Neuronal stem cell (in vitro differentiated cells): ENCODE measurements around the gene TTC4.

Experiments used
- DNase-seq: peaks from one replicate; pipeline ENCODE4 v3.0.0-alpha.2; 2013; ENCODE audit warnings: low spot score
- H2AFZ ChIP-seq: one replicate; pipeline ENCODE4 v1.6.1; 2013; ENCODE audit warnings: mild to moderate bottlenecking, low read length, inconsistent platforms
- H2AK5ac ChIP-seq: 2 replicates; pipeline ENCODE4 v1.6.1; 2013; ENCODE audit warnings: low read depth, mild to moderate bottlenecking, inconsistent platforms, low read length, moderate library complexity, mixed read lengths
- H2BK120ac ChIP-seq: 2 replicates; pipeline ENCODE4 v1.6.1; 2013; ENCODE audit warnings: low read depth, mild to moderate bottlenecking, inconsistent platforms, low read length, moderate library complexity, mixed read lengths
- H2BK12ac ChIP-seq: one replicate; pipeline ENCODE4 v1.6.1; 2013; ENCODE audit warnings: low read length, inconsistent platforms
- H2BK15ac ChIP-seq: 2 replicates; pipeline ENCODE4 v1.6.1; 2013; ENCODE audit warnings: mild to moderate bottlenecking, low read length, inconsistent platforms, mixed read lengths
- H2BK5ac ChIP-seq: one replicate; pipeline ENCODE4 v1.6.1; 2013; ENCODE audit warnings: inconsistent platforms, mild to moderate bottlenecking, low read length, moderate library complexity
- H3K14ac ChIP-seq: one replicate; pipeline ENCODE4 v1.6.1; 2013; ENCODE audit warnings: low read length, inconsistent platforms
- H3K18ac ChIP-seq: 2 replicates; pipeline ENCODE4 v1.6.1; 2013; ENCODE audit warnings: low read length, inconsistent platforms
- H3K23ac ChIP-seq: 2 replicates; pipeline ENCODE4 v1.6.1; 2013; ENCODE audit warnings: low read depth, mild to moderate bottlenecking, mixed read lengths, low read length, inconsistent platforms; ENCODE audit not compliant: poor library complexity
- H3K27ac ChIP-seq: replicated peaks from 3 replicates; pipeline ENCODE4 v1.5.1; 2013; ENCODE audit warnings: low read length, inconsistent platforms
- H3K27me3 ChIP-seq, 3 experiments: 2 replicates each; pipeline ENCODE4 v1.6.1; 2013; ENCODE audit warnings: low read length in 3 of 3, mild to moderate bottlenecking in 2 of 3, inconsistent platforms in 1 of 3, low read depth in 1 of 3, mixed read lengths in 1 of 3, moderate library complexity in 1 of 3; ENCODE audit not compliant: control insufficient read depth in 3 of 3, insufficient read depth in 3 of 3
- H3K36me3 ChIP-seq, 2 donors: replicated peaks in 1 of 2; 2 replicates each; pipeline ENCODE4 v1.6.1; 2013; ENCODE audit warnings: low read length in 2 of 2; ENCODE audit not compliant: control insufficient read depth in 2 of 2, insufficient read depth in 2 of 2
- H3K4ac ChIP-seq: 2 replicates; pipeline ENCODE4 v1.6.1; 2013; ENCODE audit warnings: inconsistent platforms, mild to moderate bottlenecking, low read length, moderate library complexity
- H3K4me1 ChIP-seq, 2 donors: 1 replicate in 1 of 2; 2 replicates in 1 of 2; pipeline ENCODE4 v1.6.1; 2013; ENCODE audit warnings: low read length in 2 of 2, low read depth in 1 of 2; ENCODE audit not compliant: control insufficient read depth in 2 of 2, insufficient read depth in 1 of 2
- H3K4me2 ChIP-seq: one replicate; pipeline ENCODE4 v1.6.1; 2013; ENCODE audit warnings: mild to moderate bottlenecking, low read length, inconsistent platforms; ENCODE audit not compliant: insufficient read depth, poor library complexity, severe bottlenecking
- H3K4me3 ChIP-seq, 2 donors: 2 replicates each; pipeline ENCODE4 v1.5.1; 2013; ENCODE audit warnings: low read length in 2 of 2, mild to moderate bottlenecking in 2 of 2, inconsistent platforms in 1 of 2, moderate library complexity in 1 of 2
- H3K79me1 ChIP-seq: one replicate; pipeline ENCODE4 v1.6.1; 2013; ENCODE audit warnings: low read depth, mild to moderate bottlenecking, inconsistent platforms, low read length, moderate library complexity
- H3K9ac ChIP-seq: one replicate; pipeline ENCODE4 v1.6.1; 2013; ENCODE audit warnings: mild to moderate bottlenecking, low read depth, low read length, inconsistent platforms; ENCODE audit not compliant: poor library complexity
- H3K9me3 ChIP-seq, 2 donors: replicated peaks in 1 of 2; 2 replicates each; pipeline versions ENCODE3 to v1.6.1; 2013; ENCODE audit warnings: low read length in 2 of 2, mild to moderate bottlenecking in 2 of 2, inconsistent platforms in 1 of 2, low read depth in 1 of 2, mixed read lengths in 1 of 2, moderate library complexity in 1 of 2; ENCODE audit not compliant: control insufficient read depth in 2 of 2, insufficient read depth in 1 of 2
- H4K8ac ChIP-seq: one replicate; pipeline ENCODE4 v1.6.1; 2013; ENCODE audit warnings: low read depth, mild to moderate bottlenecking, inconsistent platforms, low read length, moderate library complexity
- H4K91ac ChIP-seq: one replicate; pipeline ENCODE4 v1.6.1; 2013; ENCODE audit warnings: low read length, low read depth, mild to moderate bottlenecking, inconsistent platforms; ENCODE audit not compliant: poor library complexity
- WGBS, 2 donors: extraction: QIAGEN DNeasy Blood & Tissue Kit; methylation state at CpG; one replicate each; pipeline ENCODE4 v1.1.7; 2013; ENCODE audit warnings: missing lambda C conversion rate in 2 of 2, mixed read lengths in 1 of 2; ENCODE audit not compliant: insufficient read length in 2 of 2, insufficient replicate concordance in 1 of 2; ENCODE audit errors: extremely low coverage in 2 of 2; 5-methylcytosine and 5-hydroxymethylcytosine counted together

Gene TTC4

DNA sequence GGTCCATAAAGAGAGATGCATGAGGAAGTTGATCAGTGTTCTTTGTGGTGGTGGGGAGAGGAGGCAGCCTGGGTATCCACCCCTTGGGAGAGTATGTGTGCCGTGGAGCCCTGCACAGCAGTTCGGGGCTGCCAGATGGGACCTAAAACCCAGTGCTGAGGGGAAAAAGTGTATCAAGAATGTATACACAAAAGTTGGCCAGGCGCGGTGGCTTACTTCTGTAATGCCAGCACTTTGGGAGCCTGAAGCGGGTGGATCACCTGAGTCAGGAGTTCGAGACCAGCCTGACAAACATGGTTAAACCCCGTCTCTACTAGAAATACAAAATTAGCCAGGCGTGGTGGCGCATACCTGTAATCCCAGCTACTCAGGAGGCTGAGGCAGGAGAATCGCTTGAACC, 4.1 kb upstream of the TTC4 start:
- Histone ChIP-seq H4K8ac (no peak overlapping the region), H3K18ac (no peak overlapping the region), H3K36me3 (no peaks in the 10 kb centered on the region), H3K4me2 (no peak overlapping the region), H2BK120ac (no peak overlapping the region), H3K9me3 (no peaks in the 10 kb centered on the region), H3K79me1 (no peaks in the 10 kb centered on the region), H3K4me3 (no peak overlapping the region), H3K27me3 (peaks cover 0 to 42% (median 4%) of the 10 kb centered on the region in 3 experiments), H4K91ac (no peak overlapping the region), H2BK12ac (no peak overlapping the region), H2AK5ac (no peak overlapping the region), H3K9ac (no peak overlapping the region), H3K4me1 (peaks cover 2 to 5% of the 10 kb centered on the region in 2 donors), H3K4ac (no peak overlapping the region), H2BK5ac (no peak overlapping the region), H2AFZ (no peak overlapping the region), H3K23ac (no peak overlapping the region), H3K27ac (no peak overlapping the region), H3K14ac (no peak overlapping the region), H2BK15ac (no peak overlapping the region)
- WGBS, 2 donors, result no CpG with 5 or more reads among the region's 10 CpGs
- DNase-seq, result no peak

DNA sequence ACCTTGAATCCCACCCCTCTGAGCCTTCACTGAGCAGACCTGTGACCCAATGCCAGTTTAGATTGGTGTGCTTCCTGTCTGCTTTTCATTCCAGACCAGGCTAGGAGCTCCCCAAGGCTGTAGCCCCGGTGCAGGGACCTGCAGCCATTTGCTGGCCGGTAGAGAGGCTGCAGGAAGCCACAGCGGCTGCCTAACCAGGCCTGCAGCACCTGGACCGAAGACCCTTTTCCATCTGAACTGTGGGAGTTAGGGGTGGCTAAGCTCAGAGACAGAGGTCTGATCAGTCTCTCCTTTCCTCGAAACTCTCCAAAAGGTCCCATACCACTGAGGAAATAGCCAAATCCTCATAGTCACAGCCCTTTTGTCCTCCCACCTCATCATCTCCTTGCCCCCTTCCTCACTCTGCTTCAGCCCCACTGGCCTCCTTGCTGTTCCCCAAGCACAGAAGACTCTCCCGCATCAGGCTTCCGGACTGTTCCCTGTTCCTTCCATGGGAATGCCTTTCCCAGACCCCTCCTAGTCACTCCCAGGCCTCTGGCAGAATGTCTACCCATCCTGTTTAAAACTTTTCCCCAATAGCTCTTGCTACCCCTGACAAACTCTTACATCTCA, 674 bp upstream of the TTC4 start:
- Histone ChIP-seq H2BK12ac (no peak overlapping the region), H3K4ac (peak overlapping the region; percentile 59), H2BK120ac (no peak overlapping the region), H3K27ac (no peak overlapping the region), H2AK5ac (peak overlapping the region; percentile 66), H2BK5ac (peak overlapping the region; percentile 4), H2AFZ (peak overlapping the region; percentile 93), H3K9me3 (no peaks in the 10 kb centered on the region), H3K9ac (peak overlapping the region; percentile 9), H3K4me2 (peak overlapping the region; percentile 72), H3K36me3 (peaks cover 4 to 33% of the 10 kb centered on the region in 2 donors), H3K18ac (peak overlapping the region; percentile 54), H3K27me3 (peaks cover 0 to 22% (median 4%) of the 10 kb centered on the region in 3 experiments), H2BK15ac (no peak overlapping the region), H3K4me3 (peak overlapping the region in 1 of 2 donors; percentile 83), H3K79me1 (no peaks in the 10 kb centered on the region), H4K91ac (no peak overlapping the region), H3K23ac (peak overlapping the region; percentile 23), H3K4me1 (peaks cover 5% of the 10 kb centered on the region in 2 donors), H3K14ac (no peak overlapping the region), H4K8ac (peak overlapping the region; percentile 70)
- no CpG with 5 or more reads among the region's 7 CpGs for WGBS, 2 donors
- no peak for DNase-seq

DNA sequence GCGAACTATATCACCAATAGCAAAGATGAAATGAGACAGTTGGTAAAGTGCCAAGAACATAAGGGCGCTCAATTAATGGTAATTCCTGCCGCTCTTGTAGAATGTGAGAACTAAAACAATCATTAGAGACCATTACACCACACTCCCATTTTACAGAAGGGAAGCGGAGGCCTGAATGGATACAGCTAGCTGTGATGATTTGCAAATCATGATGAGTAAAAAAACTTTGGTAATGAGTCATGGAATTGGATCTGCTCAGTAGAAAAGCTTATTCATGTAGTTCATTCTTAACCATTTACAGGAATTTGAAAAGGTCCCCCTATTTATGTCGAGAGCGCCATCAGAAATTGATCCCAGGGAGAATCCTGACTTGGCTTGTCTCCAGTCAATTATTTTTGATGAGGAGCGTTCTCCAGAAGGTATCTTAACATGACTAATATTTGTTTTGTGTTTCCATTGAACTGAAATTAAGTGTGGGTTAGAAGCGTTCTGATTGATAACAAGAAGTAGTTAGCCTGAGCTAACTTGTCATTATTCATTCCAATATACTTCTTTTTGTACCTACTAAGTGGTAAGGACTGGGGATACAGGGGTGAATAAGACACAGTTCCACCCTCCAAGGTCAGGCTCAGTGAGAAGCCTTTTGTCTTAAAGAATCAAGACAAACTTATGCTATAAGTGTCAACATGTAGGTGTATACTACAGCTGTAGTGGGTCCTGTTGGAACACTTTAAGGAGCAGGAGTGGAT, 812 bp downstream of the TTC4 start:
- H3K27me3 ChIP-seq, result peaks cover 0 to 14% (median 4%) of the 10 kb centered on the region in 3 experiments
- H3K18ac ChIP-seq, result no peak overlapping the region
- no peak overlapping the region for H3K4ac ChIP-seq
- H2BK15ac ChIP-seq, result no peak overlapping the region
- peak overlapping the region; percentile 72 for H3K4me2 ChIP-seq
- H2BK5ac ChIP-seq, result no peak overlapping the region
- H3K4me1 ChIP-seq, result peaks cover 5% of the 10 kb centered on the region in 2 donors
- no peak for DNase-seq
- H3K36me3 ChIP-seq, result peaks cover 4 to 47% of the 10 kb centered on the region in 2 donors
- H3K23ac ChIP-seq, result no peak overlapping the region
- peak overlapping the region; percentile 83 to 85 for H3K4me3 ChIP-seq
- H3K14ac ChIP-seq, result no peak overlapping the region
- H3K79me1 ChIP-seq, result no peaks in the 10 kb centered on the region
- H2AFZ ChIP-seq, result peak overlapping the region; percentile 93
- H3K27ac ChIP-seq, result no peak overlapping the region
- no peak overlapping the region for H4K91ac ChIP-seq
- H2BK12ac ChIP-seq, result no peak overlapping the region
- no peak overlapping the region for H3K9ac ChIP-seq
- no peaks in the 10 kb centered on the region for H3K9me3 ChIP-seq
- no peak overlapping the region for H2BK120ac ChIP-seq
- no peak overlapping the region for H2AK5ac ChIP-seq
- H4K8ac ChIP-seq, result no peak overlapping the region
- WGBS, 2 donors, result no CpG with 5 or more reads among the region's 8 CpGs

DNA sequence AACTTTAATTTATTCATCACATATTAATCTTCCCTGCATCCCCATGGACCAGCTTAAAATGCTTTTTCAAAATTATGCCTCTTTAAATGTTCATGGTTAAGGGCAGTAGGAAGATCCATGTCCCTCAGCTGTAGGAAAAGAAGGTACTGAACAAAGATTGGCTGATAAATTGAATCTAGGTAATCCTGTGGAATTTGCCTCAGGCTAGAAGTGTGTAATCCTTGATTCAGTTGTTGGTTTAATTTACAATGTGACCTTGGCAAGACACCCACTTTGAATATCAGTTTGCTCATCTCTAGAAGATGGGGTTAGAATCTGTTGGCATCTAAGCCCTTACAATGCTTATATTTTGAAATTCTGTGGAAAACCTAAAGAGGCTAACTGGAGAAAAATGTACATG, 6.1 kb downstream of the TTC4 start:
- no peak overlapping the region for H2AK5ac ChIP-seq
- DNase-seq, result no peak
- peaks cover 20 to 100% of the 10 kb centered on the region in 2 donors for H3K36me3 ChIP-seq
- H3K4me3 ChIP-seq, result no peak overlapping the region
- no peak overlapping the region for H2AFZ ChIP-seq
- H3K4me1 ChIP-seq, result peaks cover 0 to 1% of the 10 kb centered on the region in 2 donors
- no peak overlapping the region for H3K4me2 ChIP-seq
- no peak overlapping the region for H3K14ac ChIP-seq
- H2BK15ac ChIP-seq, result no peak overlapping the region
- H2BK12ac ChIP-seq, result no peak overlapping the region
- no peak overlapping the region for H3K18ac ChIP-seq
- H3K23ac ChIP-seq, result no peak overlapping the region
- no peak overlapping the region for H3K27ac ChIP-seq
- no peak overlapping the region for H3K4ac ChIP-seq
- H3K79me1 ChIP-seq, result no peaks in the 10 kb centered on the region
- no peaks in the 10 kb centered on the region for H3K27me3 ChIP-seq
- no peak overlapping the region for H3K9ac ChIP-seq
- H4K8ac ChIP-seq, result no peak overlapping the region
- H2BK120ac ChIP-seq, result no peak overlapping the region
- peaks cover 0 to 5% of the 10 kb centered on the region in 2 donors for H3K9me3 ChIP-seq
- no peak overlapping the region for H4K91ac ChIP-seq
- no peak overlapping the region for H2BK5ac ChIP-seq
